HG03575 (cell line): ENCODE results near the gene RMRP.
"Not testable (repeated sequence)": the region's sequence is repeated elsewhere in the genome, so short reads cannot be mapped to it uniquely, and the experiment has no call there.

ENCODE experiments used
- ATAC-seq: cut with Tn5 transposase; IDR thresholded peaks from one replicate; pipeline ENCODE4 v1.9.1; 2021; ENCODE audit not compliant: unreplicated experiment, insufficient number of reproducible peaks, low FRiP score; ENCODE audit errors: extremely low read depth

Gene RMRP

GRCh38 chr9:35651956-35652828 lies 5.6 kb downstream of the RMRP start:
- ATAC-seq = no peak

- ATAC-seq = no peak
Observed at GRCh38 chr9:35650341-35651158, 7.3 kb downstream of the RMRP start, which contains the start of gene SIT1. Gene SIT1 (minus strand): TSS chr9:35650931. CDS start chr9:35650853, 78 bp downstream.

GRCh38 chr9:35649431-35650340 lies 8.1 kb downstream of the RMRP start:
- no peak for ATAC-seq

- ATAC-seq = peak; percentile 66
Observed at GRCh38 chr9:35646533-35647265, 11.1 kb downstream of the RMRP start.

GRCh38 chr9:35646153-35646532 lies 11.7 kb downstream of the RMRP start:
- no peak for ATAC-seq

GRCh38 chr9:35645736-35646135 lies 12.1 kb downstream of the RMRP start:
- ATAC-seq = not testable (repeated sequence)

- no peak for ATAC-seq
Observed at GRCh38 chr9:35643046-35643445, 14.8 kb downstream of the RMRP start.

GRCh38 chr9:35641478-35641877 lies 16.3 kb downstream of the RMRP start:
- not testable (repeated sequence) for ATAC-seq

- not testable (repeated sequence) for ATAC-seq
Observed at GRCh38 chr9:35640431-35640830, 17.4 kb downstream of the RMRP start.

- no peak for ATAC-seq
Observed at GRCh38 chr9:35639631-35640030, 18.2 kb downstream of the RMRP start.

GRCh38 chr9:35639225-35639624 lies 18.6 kb downstream of the RMRP start:
- ATAC-seq = not testable (repeated sequence)

GRCh38 chr9:35638751-35639150 lies 19.1 kb downstream of the RMRP start:
- ATAC-seq = not testable (repeated sequence)

- ATAC-seq = not testable (repeated sequence)
Observed at GRCh38 chr9:35637427-35637955, 20.3 kb downstream of the RMRP start.

- not testable (repeated sequence) for ATAC-seq
Observed at GRCh38 chr9:35636877-35637246, 21.0 kb downstream of the RMRP start.

GRCh38 chr9:35636135-35636876 lies 21.5 kb downstream of the RMRP start:
- ATAC-seq = no peak

- ATAC-seq = no peak
Observed at GRCh38 chr9:35635730-35636129, 22.1 kb downstream of the RMRP start.

GRCh38 chr9:35629597-35629996 lies 28.2 kb downstream of the RMRP start:
- no peak for ATAC-seq
